Measurements from ENCODE around the gene DNAJB2.

The DNAJB2 gene

DNA sequence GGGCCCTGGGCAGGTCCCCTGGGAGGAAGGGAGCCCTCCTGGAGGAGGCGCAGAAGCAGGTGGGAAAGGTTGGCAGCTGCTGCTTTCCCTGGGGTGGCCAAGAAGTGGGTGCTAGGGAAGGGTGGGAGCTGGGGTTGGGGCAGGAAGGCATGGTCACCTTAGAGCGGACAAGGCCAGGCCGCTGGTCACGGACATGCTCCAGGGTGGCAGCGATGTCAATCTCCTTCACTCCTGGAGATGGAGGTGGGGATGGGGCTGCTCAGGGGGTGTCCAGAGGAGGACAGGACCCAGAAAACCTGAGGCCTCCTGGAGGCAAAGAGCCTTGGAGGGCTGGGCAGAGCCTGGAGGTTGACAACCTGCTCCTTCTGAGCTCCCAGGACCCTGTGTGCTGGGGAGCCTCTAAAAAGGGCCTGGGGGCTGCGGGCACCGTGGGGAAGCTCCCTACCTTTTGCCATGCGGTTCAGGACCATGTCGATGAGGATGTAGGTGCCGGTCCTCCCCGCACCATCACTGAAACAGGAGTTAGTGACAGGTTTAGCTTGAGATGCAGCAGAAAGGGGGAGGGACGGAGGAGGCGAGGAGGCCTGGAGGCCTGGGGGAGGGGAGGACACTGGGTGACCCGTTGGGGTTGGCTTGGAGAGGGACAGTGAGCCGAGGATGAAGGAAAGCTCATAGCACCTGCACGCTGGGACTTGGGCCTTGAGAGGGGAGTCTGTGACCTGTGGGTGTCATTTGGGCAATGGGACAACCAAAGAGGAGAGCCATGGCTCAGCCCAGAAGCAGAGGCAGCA, 11.4 kb downstream of the DNAJB2 start:
- DNase-seq (ENCODE audit: low read depth) = no peak
- no peak overlapping the region for H3K4me3 ChIP-seq (ENCODE audit: low read depth, low read length)
- TF ChIP-seq, protein P1, sequence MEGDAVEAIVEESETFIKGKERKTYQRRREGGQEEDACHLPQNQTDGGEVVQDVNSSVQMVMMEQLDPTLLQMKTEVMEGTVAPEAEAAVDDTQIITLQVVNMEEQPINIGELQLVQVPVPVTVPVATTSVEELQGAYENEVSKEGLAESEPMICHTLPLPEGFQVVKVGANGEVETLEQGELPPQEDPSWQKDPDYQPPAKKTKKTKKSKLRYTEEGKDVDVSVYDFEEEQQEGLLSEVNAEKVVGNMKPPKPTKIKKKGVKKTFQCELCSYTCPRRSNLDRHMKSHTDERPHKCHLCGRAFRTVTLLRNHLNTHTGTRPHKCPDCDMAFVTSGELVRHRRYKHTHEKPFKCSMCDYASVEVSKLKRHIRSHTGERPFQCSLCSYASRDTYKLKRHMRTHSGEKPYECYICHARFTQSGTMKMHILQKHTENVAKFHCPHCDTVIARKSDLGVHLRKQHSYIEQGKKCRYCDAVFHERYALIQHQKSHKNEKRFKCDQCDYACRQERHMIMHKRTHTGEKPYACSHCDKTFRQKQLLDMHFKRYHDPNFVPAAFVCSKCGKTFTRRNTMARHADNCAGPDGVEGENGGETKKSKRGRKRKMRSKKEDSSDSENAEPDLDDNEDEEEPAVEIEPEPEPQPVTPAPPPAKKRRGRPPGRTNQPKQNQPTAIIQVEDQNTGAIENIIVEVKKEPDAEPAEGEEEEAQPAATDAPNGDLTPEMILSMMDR (conservative IDR thresholded peaks at IDR 0.05; ENCODE audit: low read depth, low read length) = no peak

DNA sequence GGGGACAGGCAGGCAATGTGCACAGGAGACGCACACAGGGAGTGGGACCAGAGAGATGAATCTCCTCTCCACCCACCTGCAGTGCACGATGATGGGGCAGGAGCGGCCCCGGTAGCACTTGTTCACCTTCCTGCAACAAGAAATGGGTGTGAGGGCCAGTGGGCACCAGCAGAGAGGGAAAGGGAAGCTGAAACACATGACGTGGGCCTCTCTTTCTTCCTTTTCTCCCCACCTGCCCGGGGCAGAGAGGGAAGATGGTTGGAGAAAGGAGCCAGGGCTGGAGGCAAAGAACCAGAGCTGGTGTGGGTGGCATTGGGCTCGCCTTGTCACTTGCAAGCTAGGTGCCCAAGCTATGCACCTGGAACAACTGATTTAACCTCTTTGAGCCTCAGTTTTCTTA, 12.2 kb downstream of the DNAJB2 start:
- H3K4me3 ChIP-seq (ENCODE audit: low read depth, low read length) = no peak overlapping the region
- TF ChIP-seq, protein P1 (conservative IDR thresholded peaks at IDR 0.05; ENCODE audit: low read depth, low read length) = no peak
- DNase-seq (ENCODE audit: low read depth) = no peak

DNA sequence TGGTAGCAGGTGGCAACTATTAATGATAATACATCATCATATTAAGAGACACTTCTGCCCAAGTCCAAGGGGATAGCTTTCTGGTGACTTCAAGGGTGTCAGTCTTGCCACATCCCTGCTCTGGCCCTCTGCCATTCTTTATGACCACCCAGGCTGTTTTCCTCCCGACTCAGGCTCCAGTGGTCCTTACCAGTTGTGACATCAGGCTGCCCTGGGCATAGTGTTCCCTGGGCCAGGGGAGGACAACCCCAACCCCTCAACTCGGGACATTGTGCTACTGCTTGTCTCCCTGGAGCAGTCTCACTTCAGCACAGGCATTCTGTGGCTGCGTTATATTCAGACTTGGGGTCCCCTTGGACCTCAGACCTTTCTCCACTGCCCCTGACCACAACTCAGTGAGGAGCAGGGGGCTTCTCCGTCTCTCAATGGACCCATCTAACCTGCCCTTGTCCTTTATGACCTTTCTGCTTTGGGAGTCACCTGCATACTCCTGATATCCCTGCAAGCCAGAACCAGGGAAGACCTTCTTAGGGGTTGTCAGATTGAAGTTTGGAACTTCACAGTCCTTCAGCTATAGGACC, 12.8 kb downstream of the DNAJB2 start:
- H3K4me3 ChIP-seq (ENCODE audit: low read depth, low read length) = no peak overlapping the region
- DNase-seq (ENCODE audit: low read depth) = no peak
- TF ChIP-seq, protein P1 (conservative IDR thresholded peaks at IDR 0.05; ENCODE audit: low read depth, low read length) = no peak

DNA sequence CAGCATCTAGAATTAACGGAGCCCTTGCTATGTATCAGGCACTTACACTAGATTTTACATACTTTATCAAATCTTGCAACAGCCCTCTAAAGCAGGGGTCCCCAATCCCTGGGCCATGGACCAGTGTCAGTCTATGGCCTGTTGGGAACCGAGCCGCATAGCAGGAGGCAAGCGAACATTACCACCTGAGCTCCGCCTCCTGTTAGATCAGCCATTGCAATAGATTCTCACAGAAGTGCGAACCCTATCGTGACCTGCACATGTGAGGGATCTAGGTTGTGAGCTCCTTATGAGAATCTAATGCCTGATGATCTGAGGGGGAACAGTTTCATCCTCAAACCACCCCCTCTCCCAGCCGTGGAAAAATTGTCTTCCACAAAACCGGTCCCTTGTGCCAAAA, 13.4 kb downstream of the DNAJB2 start:
- no peak overlapping the region for H3K4me3 ChIP-seq (ENCODE audit: low read depth, low read length)
- DNase-seq (ENCODE audit: low read depth) = no peak
- TF ChIP-seq, protein P1 (conservative IDR thresholded peaks at IDR 0.05; ENCODE audit: low read depth, low read length) = no peak

DNA sequence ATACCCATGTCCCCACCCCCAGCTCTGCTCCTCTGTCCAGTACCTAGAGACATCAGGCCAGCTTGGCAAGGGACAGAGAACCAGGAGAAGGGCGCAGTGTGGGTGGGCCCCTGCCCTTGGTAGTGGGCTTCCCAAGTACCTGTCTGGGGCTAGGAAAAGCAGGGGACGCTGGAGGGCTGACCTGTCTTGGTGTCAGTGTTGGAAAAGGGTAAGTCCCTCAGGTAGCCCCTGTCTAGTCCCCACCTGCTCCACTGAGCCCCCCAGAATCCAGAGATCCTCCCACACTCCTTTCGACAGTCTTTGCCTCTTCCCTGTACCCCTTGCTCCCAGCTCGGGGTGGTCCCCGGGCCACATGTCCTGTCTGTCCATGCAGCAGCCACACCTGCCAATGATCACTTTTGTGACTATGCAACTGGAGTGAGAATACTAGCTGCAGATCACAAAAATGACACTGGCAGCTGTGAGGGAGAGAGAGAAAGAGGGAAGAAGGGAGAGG, 14.6 kb downstream of the DNAJB2 start:
- no peak overlapping the region for H3K4me3 ChIP-seq (ENCODE audit: low read depth, low read length)
- no peak for DNase-seq (ENCODE audit: low read depth)
- TF ChIP-seq, protein P1 (conservative IDR thresholded peaks at IDR 0.05; ENCODE audit: low read depth, low read length) = no peak

DNA sequence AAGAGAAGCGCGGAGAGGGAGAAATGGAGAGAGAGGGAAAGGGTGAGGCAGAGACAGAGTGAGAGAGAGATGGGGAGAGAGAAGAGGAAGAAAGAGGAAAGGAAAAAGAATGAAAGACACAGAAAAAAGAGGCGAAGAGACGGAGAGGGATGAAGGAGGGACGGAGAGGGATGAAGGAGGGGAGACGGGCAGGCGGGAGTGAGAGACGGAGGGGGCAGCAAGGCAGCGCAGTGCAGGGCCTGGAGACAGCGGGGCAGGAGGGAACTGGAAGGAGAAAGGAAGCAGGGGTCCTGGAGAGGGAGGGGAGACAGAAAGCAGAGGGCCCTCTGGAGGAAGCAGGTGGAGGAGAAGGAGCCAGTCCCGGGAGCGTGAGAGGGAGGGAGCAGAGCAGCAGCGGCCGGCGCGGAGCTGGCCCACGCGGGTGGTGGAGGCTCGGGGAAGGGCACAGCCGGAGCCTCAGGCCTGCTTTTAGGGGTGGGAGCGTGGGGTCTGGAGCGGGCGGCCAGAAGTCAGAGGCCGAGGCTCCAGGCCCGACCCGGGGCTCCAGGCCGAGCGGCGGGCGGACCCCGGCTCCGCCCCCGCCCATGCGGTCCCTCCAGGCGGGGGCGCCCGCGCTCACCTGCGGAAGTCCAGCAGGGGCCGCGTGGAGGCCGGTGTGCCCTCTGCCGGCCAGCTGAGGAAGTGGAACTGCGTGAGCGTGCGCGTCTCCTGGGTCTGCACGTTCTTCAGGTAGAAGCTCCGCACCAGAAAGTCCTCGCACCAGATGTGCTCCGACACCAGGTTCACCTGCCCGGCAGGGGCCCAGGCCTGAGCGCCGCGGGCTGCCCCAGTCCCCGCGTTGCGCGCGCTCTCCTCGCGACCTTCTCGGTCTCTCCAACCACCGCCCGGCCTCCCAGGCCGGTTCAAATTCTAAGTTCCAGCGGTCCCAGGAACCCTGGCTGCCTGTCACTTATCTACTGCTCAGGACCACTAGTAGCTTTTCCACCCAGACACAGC, 15.5 kb downstream of the DNAJB2 start:
- peak; percentile 84 for DNase-seq (ENCODE audit: low read depth)
- TF ChIP-seq, protein P1 (conservative IDR thresholded peaks at IDR 0.05; ENCODE audit: low read depth, low read length) = peak; percentile 79
- H3K4me3 ChIP-seq (ENCODE audit: low read depth, low read length) = peak overlapping the region; percentile 57
